GM12892 (cell line): ENCODE results near the gene NCSTN.

ENCODE experiments used
- POLR2AphosphoS5 ChIP-seq: IDR thresholded peaks from 2 replicates; pipeline ENCODE4 v1.6.1; 2011; ENCODE audit warnings: low read depth, low read length, control low read depth
- TAF1 ChIP-seq: IDR thresholded peaks from 2 replicates; pipeline ENCODE4 v1.6.1; 2011; ENCODE audit warnings: low read depth, mild to moderate bottlenecking, control low read depth, low read length, borderline replicate concordance

GRCh38 chr1:160342953-160343869 is at the start of gene NCSTN, which contains the start of gene COPA:
- TF ChIP-seq TAF1 (peak; percentile 91), POLR2AphosphoS5 (peak; percentile 90)
